Posterior cingulate gyrus (tissue), 11 donors: ENCODE measurements around the gene CX3CL1.
"Not testable (repeated sequence)": the region's sequence is repeated elsewhere in the genome, so short reads cannot be mapped to it uniquely, and the experiment has no call there.

Experiments
- DNase-seq, 10 donors: peaks; one replicate each; pipeline versions ENCODE4 v3.0.0 to v3.0.0-alpha.2; 2020 to 2021; ENCODE audit warnings: mixed read lengths in 3 of 10
- intact Hi-C: fragments of 100-400 bp; cut with DNase I; formaldehyde crosslinking; loops from one replicate; pipeline ENCODE4 v1.15.1; 2023

The CX3CL1 gene

DNA sequence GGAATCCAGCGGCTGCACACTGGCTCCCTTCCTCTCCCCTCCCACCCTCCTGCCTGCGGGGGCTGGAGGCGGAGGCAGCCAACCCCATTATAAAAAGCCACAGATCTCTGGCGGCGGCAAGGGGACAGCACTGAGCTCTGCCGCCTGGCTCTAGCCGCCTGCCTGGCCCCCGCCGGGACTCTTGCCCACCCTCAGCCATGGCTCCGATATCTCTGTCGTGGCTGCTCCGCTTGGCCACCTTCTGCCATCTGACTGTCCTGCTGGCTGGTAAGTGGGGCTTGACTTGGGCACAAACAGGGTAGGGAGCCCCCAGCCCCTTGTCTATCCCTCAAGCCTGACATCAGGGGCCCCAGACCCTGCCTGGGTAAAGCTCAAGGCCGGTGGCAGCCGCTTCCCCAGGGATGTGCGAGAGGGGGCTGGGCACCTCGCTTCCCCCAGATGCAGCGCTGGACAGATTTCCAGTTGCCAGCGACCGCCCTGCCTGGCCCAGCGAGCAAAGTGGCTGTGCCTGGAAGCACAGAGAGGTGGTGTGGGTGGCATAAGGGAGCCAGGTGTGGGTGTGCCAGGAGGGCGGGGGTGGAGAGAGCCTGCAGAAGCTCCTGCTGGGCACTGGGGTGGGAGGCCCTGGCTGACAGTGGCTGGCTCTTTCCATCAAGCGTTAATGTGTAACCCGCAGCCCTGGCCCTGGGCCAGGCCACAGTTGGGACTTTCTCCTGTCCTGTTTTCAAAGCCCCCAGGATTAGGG is at the start of gene CX3CL1:
CX3CL1 (plus strand) TSS at position 119 of the 745 bp plus-strand sequence; CDS start at position 198, 79 bp downstream.
- intact Hi-C loops, result loop anchor here (2.0 kb wide), 1 partner anchor 72 kb away; no protein-coding TSS in a partner anchor

DNA sequence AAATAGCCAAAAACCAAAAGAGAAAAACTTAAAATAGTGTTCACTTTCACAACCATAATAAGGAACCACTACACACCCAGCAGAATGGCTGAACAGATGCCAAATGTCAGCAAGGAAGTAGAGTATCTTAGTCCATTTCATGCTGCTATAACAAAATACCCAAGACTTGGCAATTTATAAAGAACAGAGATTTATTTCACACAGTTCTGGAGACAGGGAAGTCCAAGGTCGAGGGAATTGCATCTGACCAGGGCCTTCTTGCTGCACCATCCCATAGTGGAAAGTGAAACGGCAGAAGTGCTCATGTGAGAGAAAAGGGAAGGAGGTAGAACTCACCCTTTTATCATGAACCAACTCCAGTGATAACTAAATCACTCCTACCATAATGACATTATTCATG is 47.5 kb upstream of the CX3CL1 start:
- intact Hi-C loops, result no loop called here
- DNase-seq, result no peak

More for the DNA sequence above, at the start of gene CX3CL1:
- DNase-seq, result peak in 9 of 10 donors; percentile 59 to 98 (median 86)

DNA sequence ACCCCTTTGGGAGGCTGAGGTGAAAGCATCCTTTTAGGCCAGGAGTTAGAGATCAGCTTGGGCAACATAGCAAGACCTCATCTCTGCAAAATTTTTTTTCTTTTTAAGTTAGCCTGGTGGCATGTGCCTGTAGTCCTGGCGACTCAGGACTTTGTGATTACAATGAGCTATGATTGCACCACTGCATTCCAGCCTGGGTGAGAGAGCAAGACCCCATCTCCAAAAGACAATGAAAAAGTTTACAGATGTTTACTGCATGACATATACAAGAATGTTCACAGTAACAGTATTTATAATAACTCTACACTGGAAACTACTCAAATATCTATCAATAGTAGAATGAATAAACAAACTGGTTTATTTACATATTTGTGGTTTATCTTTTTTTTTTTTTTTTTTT is 46.8 kb upstream of the CX3CL1 start:
- no peak for DNase-seq
- intact Hi-C loops, result no loop called here

DNA sequence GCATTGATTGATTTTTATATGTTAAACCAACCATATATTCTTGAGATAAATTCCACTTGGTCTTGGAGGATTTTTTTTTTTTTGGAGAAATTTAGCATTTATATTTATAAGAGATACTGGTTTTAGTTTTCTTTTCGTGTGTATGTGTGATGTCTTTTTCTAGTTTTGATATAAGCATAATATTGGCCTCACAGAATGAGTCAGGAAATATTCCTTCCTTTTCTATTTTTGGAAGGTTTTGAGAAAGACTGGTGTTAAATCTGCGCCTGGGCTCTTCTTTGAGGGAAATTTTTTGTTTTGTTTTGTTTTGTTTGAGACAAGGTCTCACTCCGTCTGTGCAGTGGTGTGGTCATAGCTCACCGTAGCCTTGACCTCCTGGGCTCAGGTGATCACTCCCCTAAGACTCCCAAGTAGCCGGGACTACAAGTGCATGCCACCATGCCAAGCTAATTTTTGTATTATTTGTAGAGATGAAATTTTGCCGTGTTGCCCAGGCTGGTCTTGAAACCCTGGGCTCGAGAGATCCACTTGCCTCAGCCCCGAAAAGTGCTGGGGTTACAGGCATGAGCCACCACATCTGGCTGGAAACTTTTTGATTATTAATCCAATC is 42.5 kb upstream of the CX3CL1 start:
- no peak for DNase-seq

DNA sequence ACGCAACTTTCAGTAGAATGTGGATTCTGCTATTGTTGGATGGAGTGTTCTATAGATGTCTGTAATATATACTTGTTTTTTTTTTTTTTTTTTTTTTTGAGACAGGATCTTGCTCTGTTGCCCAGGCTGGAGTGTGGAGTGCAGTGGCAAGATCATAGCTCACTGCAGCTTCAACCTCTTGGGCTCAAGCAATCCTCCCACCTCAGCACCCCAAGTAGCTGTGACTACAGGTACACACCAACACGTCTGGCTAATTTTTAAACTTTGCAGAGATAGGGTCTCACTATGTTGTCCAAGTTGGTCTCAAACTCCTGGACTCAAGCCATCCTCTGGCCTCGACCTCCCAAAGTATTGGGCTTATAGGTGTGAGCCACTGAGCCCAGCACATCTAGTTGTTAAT is 40.9 kb upstream of the CX3CL1 start:
- intact Hi-C loops, result no loop called here
- no peak for DNase-seq

More for the DNA sequence above, 42.5 kb upstream of the CX3CL1 start:
- intact Hi-C loops, result no loop called here

DNA sequence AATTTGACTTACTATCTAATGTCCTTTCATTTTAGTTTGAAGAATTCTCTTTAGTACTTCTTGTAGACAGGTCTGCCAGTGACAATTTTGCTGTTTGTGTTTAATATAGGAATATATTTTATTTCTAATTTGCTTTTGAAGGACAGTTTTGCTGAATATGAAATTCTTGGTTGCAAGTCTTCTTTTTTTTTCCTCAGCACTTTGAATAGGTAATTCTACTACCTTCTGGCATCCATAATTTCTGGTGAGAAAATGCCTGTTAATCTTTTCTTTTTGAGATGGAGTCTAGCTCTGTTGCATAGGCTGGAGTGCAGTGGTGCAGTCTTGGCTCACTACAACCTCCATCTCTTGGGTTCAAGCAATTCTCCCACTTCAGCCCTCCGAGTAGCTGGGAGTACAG is 38.9 kb upstream of the CX3CL1 start:
- DNase-seq, result no peak
- intact Hi-C loops, result no loop called here

DNA sequence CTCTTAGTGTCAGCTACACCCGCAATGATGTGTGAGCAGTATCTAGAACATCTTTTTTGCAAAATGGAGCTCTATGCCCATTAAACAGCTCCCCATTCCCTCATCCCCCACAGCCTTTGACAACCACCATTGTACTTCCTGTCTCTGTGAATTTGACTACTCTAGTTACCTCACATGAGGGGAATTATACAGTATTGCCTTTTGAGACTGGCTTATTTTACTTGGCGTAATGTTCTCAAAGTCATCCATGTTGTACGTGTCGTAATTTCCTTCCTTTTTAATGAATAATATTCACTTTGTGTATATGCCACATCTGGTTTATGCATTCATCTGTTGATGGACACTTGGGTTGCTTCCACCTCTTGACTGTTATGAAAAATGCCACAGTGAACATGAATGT is 36.9 kb upstream of the CX3CL1 start:
- no peak for DNase-seq
- intact Hi-C loops, result no loop called here

DNA sequence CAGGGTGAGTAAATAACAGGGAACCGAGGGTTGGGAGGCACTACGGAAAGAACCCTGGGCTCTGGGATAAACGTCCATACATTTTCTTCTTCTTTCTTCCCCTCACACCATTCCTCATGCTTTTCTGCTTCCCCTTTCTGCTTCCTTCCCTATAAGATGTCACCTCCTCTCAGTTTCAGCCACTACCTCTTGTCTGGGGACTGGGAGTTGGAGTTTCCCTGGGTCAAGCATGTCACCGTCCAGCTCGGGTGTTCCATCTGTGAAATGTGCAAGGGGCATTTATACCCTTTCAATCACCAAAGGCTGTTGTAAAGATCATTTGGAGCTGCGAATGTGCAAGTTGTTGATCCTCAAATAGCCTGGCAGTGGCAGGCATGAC is 31.2 kb upstream of the CX3CL1 start:
- DNase-seq, result no peak
- intact Hi-C loops, result no loop called here

DNA sequence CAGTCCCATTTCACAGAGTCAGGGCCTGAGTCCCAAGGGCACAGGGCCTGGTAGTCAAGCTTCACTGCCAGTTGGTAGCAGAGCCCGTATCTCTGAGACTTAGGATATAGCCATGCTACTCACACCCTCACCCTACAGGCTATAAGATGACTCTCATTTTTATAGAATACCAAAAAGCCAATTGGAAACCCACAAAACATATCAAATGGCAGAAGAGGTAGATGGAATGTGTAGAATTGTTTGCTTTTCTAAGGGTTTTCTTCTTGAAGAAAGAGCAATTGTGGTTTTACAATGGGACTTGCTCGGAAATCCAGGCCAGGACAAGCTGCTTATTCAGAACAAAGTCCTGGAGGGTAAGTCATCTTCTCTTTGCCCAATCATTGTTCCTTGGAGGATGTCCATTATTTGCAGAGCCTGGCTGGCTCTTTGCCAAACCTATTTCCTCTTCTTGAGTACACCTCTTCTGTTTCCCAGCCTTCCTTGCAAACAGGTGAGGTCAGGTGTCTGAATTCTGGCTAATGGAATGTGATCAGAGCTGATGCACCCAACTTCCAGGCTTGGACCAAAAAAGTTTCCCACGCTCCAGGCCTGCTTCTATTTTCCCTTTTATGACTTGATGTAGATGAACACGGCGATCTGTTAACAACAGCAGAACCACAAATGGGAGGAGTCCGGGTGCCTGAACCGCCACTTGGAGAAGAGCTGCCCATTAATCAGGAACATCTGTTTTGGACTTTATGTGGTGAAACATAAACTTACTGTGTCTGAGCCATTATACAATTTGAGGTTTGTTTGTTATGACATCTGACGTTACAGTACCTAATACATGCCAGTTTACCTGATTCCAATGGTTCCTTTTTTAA is 30.6 kb upstream of the CX3CL1 start:
- intact Hi-C loops, result no loop called here
- DNase-seq, result no peak

DNA sequence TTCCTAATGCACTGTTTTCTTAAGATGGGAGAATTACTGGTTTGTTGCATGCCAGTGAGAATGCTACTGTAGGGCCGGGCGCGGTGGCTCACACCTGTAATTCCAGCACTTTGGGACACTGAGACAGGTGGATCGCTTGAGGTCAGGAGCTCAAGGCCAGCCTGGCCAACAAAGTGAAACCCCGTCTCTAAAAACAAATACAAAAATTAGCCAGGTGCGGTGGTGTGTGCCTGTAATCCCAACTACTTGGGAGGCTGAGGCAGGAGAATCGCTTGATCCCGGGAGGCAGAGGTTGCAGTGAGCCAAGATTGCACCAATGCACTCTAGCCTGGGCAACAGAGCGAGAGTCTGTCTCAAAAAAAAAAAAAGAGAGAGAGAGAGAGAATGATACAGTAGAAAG is 29.7 kb upstream of the CX3CL1 start:
- intact Hi-C loops, DNase-seq: not testable (repeated sequence)

DNA sequence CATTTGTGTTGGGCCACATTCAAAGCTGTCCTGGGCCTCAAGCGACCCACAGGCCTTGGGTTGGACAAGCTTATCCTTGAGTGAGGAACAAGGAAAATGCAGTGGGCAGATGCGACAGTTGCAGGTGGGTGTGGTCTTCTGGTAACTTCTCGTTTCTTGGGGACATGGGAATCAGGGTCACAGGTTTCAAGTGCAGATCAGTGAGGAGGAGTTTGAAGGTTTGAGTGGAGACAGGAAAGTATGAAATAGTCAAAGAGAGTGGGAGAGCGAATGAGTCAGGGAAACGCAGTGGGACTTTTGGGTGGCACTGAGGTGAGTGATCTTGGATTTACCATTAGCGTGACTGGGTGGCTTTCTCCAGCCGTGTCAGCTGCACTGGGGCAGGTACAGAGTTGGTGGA is 29.1 kb upstream of the CX3CL1 start:
- no peak for DNase-seq
- intact Hi-C loops, result no loop called here

DNA sequence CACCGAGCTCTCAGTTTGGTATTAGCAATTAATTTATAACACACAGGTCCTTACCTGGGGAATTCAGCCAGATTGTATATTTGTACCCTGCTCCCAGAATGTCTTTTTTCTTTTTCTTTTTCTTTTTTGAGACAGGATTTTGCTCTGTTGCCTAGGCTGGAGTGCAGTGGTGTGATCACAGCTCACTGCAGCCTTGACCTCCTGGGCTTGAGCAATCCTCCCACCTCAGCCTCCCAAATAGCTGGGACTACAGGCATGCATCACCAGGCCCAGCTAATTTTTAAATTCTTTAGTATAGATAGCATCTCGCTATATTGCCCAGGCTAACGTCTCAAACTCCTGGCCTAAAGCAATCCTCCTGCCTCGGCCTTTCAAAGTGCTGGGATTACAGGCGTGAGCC is 28.2 kb upstream of the CX3CL1 start:
- intact Hi-C loops, DNase-seq: not testable (repeated sequence)

DNA sequence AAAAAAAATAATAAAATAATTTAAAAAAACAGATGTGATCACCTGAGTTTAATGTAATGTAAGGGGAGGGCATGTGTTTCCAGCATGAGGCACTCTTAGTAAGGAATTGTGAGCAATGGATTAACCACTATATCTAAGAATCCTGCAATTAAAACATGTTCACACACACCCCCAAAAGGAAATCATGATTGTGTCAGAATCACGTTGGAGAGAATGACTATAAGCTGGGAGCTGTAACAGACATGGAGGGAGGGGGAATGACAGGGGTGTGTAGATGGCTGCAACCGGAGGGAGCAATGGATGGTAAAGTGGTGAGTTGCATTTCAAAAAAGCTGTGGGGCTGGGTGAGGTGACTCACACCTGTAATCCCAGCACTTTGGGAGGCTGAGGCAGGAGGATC is 27.3 kb upstream of the CX3CL1 start:
- intact Hi-C loops, result no loop called here
- DNase-seq, result no peak

DNA sequence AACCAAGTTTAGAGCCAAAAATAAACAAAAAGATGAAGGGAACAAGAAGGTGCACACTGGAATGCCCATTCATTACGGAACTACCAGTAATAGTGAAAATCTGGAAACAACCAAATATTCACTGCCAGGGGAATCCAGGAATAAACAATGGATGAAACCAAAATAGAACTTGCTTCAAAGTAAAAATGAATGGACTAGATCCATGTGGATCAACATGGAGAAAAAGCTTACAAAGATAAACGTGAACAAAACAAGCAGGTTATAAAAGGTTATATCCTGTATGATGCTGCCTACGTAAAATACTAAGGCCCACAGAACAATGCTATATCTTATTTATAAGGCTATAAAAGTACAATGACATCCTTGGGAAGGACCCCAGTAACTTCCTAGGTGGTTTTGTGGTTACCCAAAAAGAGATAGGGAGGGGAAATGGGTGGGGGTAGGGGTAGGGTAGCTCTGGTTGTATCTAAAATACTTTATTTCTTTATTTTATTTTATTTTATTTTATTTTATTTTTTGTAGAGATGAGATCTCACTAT is 26.6 kb upstream of the CX3CL1 start:
- intact Hi-C loops, result no loop called here
- DNase-seq, result no peak

DNA sequence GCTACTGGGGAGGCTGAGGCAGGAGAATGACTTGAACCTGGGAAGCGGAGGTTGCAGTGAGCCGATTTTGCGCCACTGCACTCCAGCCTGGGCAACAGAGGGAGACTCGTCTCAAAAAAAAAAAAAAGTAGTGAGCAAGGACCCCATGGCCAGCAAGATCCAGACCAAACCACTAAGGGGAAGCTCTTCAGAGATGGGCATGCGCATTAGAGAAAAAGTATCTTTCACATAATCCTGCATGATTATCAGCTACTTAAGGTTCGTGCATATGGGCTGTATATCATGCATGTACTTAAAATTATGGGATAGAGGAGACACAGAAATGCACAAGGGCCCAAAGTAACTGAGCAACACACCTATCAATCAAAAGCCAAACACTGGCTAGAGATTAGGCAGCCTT is 24.4 kb upstream of the CX3CL1 start:
- DNase-seq, result peak in 1 of 10 donors; percentile 10
- intact Hi-C loops, result no loop called here

DNA sequence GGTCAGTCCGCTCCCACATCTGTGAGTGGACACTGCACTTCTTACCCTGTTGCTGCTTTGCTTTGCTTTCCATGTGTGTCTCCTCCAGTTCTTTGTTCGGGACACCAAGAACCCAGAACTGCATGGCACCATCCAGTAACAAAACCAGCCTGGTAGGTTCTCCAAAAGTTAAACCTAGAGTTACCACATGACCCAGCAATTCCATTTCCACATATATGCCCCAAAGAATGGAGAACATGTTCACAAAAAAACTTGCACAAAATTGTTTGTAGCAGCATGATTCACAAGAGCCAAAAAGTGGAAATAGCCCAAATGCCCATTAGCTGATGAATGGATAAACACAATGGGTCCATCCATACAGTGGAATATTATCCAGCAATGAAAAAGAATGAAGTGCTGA is 24.0 kb upstream of the CX3CL1 start:
- DNase-seq, result peak in 1 of 10 donors; percentile 4
- intact Hi-C loops, result no loop called here

DNA sequence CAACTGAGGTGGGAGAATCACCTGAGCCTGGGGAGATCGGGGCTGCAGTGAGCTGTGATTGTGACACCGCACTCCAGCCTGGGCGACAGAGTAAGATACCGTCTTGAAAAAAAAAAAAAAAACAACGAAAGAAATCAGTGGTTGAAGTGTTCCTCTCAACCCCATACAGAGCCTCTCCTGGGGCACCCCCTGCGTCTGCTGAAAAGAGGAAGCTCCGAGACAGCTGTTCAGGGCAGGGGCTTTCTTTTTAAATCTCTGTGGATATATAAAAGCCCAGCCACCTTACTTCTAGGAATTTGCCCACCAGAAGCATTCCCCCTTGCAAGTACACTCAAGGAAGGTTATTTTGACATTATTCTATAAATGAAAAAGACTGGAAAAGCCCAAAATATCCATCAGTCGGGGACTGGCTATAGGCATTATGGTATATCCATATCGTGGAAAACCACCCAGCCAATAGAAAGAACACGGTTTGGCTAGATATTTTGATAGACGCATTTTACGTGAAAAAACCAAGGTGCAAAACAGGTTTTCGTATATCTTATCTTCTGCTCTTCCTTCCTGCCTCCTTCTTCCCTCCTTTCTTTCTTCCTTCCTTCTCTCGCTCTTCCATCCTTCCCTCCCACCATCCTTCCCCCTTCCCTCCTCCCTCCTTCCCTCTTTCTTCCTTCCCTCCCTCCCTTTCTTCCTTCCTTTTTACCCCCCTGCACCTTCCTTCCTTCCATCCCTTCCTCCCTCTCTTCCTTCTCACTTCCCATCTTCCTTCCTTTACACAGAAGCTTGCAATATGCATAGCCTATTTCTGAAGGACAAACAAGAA is 22.9 kb upstream of the CX3CL1 start:
- DNase-seq, result no peak
- intact Hi-C loops, result no loop called here

DNA sequence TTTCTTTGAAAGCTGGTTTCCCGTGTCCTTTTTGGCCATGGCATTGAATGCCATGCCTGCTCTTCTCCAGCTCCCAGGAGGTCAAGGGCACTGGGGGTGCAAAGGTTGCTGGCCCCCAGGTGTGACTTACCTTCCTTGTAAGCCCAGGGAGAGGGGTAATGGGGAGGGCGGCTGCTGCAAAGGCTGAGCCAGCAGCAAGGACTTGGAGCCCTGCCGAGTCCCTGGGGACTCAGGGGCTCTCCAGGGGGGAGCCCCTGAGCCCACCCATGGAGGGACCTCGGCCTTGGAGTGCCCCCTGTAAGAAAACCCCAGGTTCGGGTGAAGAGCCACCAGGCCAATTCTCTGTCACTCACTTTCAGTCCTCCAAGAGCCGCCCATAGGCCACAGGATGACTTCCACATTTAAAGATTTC is 19.6 kb upstream of the CX3CL1 start:
- intact Hi-C loops, result no loop called here
- peak in 1 of 10 donors; percentile 59 for DNase-seq

DNA sequence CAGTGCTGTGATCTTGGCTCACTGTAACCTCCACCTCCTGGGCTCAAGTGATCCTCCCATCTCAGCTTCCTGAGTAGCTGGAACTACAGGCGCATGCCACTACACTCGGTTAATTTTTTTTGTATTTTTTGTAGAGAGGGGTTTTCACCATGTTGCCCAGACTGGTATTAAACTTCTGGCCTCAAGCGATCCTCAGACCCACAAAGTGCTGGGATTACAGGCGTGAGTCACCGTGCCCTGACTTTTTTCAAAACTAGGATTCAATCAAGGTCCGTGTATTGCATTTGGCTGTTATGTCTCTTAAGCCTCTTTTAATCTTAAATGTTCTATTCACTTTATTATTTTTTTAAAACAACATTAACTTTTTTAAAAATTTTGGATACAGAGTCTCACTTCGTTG is 18.0 kb upstream of the CX3CL1 start:
- DNase-seq, result peak in 1 of 10 donors; percentile 21
- intact Hi-C loops, result no loop called here

DNA sequence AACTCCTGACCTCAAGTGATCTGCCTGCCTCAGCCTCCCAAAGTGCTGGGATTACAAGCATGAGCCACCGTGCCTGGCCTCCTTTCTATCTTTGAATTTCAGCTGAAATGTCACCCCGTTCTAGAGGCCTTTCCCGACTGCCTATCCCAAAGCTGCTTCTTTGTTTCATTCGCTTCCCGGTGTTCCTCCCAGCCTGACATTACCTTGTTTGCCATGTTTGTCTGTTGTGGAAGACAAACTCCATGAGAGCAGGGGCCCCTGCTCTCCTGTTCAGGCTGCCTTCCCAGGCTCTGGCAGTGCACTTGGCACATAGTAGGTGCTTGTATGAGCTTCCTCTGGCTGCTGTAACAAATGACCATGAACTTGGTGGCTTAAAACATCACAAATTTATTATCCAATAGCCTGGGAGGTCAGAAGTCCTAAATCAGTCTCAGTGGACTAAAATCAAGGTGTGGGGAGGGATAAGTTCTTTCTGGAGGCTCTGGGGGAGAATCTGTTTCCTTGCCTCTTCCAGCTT is 16.3 kb upstream of the CX3CL1 start:
- intact Hi-C loops, result no loop called here
- peak in 1 of 10 donors; percentile 3 for DNase-seq
